NCI-H748 (cell line): ENCODE results near the gene ORM2.

ENCODE experiments used
- DNase-seq: peaks from one replicate; lab custom pipeline; 2025; ENCODE audit not compliant: unreplicated experiment; lab: John Stamatoyannopoulos, UW

Gene ORM2

DNA sequence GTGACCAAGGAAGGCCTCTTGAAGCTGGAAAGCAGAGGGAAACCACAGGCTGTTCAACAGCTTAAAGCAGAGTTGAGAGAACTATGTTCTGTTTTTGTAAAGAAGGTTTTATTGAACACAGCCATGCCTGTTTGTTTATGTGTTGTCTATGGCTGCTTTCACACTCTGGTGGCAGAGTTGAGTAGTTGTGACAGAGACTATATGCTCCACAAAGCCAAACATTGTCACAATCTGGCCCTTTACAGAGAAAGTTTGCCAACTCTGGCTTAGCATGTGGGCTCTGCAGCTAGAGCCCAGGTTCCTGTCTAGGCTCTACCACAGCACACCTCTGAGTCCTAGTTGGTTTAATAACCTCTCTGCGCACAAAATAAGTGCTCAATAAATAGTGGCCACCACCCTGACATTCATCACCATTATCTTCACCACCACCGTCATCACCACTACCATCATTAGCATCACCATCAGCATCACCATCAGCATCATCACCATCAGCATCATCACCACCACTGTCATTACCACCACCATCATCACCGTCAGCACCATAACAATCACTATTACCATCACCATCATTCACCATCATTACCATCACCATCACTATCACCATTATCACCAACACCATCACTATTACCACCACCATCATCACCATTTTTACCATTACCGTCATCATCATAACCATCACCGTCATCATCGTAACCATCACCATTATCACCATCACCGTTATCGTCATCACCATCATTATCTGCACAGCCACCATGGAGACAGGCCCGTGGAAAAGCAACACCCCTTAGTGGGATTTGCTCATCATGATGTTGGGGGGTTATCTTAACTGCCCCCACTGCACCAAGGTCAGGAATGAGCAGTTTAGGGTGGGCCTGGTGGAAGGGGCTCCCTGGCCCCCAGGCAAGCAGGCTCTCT, 39.8 kb downstream of the ORM2 start:
- no peak for DNase-seq

DNA sequence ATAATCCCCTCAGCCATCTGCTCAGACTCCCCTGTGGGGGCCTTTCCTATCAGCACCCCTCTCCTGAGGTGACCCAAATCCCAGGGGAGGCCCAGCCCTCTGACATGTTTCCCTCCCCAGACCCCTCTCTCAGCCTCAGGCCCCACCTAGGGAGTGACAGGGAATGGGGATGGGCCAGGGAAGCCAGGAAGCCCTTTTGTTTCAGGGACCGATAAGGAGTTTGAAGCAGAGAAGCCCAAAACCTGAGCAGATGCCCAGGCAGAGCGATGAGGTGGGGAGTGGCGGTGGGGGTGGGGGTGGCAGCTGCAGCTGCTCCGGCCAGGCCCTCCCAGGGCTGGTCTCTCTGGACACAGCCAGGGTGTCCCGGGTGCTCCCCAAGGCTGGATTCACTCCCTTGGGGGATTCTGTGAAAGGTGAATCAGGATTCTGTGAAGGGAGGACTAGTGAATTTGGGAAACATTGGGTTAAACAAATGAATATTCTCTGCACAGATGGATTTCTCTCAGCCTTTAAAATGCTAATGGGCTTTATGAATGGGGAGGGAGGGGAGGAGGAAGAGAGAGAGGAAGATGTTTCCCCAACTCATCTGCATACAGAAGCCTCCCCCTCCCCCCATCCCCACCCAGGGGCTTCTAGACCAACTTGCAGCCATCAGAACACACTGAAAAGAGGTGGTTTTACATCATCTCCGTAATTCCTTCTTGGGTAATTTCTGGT, 40.7 kb downstream of the ORM2 start:
- no peak for DNase-seq

DNA sequence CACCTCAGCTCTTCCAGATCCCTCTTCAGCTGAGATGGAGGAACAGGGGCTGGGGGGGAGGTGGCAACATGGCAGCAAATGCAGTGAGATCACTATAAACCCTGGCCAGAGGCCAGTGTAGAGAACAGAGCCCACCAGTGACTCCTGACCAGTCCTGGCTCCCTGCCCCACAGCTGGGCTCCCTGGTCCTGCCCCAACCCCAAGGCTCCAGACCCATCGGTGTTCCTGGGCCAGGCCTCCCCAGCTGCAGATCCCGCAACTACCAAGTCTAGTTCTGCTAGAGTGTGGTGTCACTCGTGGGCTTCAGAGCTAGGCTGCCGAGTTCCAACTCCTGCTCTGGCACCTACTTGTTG, 41.3 kb downstream of the ORM2 start:
- no peak for DNase-seq

DNA sequence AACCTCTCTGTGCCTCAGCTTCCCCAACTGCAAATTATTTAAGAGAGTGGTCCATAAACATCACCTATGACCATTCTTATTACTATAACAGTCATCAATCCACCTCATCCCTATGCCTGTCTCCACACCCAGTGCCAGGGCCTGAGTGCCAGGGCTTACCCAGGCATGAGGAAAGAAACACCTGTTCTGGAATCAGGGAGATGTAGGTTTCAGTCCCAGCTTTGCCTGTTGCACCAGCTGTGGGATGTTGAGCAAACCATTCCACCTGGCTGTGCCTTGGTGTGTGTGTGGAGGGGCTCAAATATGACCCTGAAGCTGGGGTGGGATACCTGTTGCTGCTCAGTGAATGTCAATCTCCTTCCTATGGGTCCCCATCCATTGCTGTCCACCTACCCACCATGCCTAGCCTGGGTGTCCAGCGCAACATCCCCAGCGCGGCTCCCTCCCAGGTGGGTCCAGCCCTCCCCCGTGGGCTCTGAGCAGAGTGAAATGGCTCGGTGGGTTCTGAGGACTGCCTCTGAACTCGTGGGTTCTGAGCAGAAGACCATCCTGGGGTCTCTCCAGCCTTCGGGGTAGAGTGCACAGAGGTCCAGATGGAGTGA, 41.8 kb downstream of the ORM2 start:
- DNase-seq = no peak

DNA sequence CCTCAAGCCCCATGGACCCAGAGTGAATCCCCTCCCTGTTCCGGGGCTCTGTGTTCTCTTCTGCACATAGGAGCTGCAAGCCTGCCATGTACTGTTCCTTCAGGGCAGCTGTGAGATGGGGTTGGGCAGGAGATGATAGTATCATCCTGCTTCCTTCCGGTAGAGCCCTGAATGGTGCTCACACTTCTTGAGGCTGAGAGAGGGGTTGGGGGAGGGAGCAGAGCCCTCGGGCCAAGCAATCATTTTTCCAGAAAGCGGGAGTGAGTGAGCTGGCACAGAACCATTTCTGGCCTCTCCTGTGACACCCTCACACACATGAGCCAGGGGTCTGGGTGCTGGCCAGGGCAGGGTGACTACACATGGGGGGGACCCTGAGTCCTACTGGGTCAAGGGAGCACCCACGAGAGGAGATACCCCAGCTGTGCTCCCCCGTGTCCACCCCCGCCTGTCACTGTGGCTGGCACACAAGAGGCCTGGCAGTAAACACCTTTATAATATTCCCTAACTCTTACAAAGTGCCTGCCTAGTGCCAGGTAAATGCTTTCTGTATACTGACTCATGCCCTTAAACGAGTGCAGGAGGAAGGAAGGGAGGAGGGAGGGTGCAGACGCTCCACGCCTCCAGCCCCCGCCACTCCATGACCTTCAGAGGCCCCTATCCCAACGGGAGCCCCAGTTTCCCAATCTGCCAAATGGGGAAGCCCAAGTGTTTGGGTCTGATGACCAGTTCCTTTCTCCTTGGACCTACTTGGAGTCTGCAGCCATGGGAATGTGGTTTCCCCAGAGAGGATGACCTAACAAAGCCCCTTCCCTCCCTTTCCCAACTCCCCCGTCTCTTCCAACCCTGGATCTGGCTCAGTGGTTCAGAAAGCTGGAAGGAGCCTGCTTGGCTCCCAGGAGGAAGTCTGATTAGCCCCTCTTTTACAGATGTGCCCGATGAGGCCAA, 42.6 kb downstream of the ORM2 start:
- no peak for DNase-seq

DNA sequence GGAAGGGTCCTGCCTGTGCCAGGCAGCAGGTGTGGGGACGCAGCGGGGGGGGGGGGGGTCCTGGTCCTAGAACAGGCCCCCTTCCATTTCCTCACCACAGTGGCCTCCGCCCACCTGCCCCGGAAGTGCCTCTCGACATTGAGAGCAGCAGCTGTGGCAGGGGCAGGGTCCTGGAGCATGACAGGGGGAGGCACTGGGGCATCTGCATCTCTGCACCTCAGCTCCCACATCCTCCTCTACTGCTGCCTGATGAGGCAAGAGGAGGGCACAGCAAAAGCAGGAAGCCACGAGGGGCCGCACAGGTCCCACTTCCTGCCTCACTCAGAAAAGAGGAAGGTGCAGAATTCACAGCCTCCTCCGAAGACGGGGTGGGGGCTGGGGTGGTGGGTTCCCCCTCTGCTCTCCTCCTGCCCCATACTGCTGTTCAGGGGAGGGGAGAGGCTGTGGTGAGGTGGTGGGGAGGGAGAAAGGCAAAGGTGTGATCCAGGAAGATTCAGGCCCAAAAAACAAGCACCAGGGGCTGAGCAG, 43.3 kb downstream of the ORM2 start:
- DNase-seq = no peak

DNA sequence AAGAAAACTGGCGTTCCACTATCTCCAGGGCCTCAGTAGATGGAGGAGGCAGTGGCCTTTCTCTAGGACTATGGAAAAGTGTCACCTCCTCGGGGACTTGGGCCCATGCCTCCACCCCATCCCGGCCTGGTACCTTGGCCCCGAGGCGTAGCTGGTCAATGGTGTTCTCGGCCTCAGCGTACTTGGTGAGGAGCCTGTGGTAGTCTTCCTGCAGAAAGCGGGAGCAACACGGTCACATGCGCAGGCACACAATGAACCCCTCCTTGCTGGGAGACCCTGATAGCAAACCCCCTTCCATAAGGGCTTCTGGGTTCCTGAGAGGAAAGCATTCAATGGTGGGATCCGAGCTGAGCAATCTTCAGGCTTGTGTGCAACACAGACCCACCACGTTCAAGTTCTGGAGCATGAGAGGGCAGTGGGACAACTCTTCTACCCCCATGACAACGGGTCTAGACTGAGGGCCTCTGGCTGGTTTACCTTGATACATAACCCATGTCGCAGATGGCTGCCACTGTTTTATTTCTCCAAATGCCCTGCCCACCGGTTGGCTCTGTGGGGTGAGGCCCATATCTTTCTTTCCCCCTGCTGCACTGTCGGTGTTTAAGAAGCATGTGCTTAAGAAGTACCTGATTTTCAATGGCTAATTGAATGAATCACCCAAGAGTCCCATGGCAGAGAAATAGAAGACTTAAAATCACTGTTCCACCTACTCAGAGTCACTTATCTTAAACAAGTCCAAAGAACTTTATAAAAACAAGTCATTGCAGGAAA, 44.5 kb downstream of the ORM2 start:
- DNase-seq = no peak

DNA sequence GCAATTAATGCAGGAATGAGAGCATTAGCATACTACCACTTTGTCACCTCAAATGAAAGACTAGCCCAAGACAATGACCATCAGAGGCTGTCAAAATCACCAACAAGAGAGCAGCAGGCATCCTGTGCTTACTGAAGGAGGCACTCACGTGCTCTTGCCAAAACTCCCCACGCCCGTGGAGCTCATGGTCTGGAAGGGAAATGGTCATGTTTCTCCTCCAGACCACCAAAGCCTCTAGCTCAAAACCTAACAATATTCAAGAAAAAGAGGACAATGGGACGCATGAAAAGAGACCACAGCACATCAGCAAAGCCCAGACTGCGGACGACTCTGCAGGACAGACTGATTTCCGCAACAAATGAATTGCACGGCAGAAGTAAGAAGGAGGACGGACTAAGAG, 45.3 kb downstream of the ORM2 start:
- no peak for DNase-seq

DNA sequence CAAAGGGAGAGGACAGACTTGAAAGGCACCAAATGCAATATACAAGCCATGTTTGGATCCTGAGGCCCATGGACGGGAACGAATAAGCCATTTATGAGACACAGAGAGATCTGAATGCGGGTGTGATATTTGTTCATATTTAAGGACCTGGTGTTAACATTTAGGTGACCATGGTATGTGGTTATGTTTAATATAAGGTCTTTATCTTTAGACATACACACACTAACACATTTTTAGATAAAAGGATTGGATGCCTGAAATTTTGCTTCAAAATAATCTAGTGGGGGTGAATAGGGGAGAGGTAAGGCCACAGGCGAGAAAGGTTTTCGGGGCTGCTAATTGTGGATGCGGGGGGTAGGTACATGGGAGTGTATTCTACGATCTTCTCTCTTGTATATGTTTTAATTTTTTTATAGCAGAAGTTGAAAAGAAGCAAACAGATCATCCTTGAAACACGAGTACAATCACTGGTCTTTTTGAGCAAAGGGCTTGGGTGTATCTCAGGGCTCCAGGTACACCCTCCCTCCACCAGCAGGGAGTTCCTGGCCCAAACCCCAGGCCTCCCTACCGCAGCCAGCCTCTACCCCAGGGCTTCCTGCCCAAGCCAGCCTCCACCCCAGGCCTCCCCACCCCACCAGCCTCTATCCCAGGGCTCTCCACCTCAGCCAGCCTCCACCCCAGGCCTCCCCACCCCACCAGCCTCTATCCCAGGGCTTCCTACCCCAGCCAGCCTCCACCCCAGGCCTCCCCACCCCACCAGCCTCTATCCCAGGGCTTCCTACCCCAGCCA, 45.9 kb downstream of the ORM2 start:
- DNase-seq = no peak

DNA sequence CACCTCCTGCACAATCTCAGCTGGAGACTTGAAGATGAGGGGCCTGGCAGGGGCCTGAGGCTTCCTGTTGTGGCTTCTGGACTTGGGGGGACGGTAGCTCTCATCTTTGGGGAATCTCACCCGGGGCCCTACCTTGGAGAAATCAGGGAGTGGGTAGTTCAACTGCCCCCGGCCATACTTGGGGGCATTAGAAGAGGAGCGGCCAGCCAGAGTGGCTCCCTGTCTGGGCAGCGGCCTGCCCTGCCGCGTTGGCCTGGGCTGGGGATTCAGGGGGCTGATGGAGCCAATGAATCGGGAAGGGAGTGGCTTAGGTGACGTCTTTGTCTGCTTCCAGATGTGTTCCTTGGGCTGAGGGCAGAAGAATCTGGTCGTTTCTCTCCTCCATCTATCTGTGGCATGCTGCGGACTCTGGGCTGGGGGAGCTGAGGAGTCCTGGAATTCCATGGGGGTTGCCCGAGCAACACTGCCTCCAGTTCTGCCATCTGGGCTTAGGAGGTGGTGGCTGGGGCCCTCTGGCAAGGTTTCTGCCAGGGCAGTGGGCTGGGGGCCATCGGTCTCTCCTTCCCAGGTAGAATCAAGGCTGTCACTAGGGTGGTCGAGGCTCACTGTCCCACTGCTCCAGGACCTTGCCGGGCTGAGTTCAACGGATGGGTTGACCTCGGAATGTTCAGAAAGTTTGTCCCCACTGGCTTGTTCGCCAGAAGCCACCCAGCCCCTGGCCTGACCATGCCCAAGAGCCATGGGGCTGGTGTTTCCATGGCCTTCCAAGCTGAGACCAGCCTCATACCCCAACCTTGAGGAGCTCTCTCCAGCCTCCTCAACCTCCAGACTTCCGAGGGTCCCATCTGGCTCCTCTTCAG, 47.1 kb downstream of the ORM2 start:
- no peak for DNase-seq

DNA sequence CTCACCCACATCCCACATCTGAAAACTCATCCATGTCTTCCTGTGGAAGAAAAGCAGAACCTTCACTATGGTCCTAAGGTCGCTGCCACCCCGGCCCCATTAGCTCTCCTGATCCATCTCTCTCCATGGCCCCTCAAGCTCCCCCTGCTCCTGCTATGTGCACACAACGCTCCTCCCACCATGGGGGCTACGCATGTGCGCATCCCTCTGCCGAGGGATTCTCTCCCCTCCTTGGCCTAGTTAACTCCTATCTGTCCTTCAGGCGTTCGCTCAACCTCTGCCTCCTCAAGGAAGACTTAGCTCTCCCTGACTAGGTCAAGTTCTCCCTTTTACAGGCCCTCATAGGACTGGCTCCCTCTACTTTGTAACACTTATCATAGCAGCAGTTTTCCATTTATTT, 48.3 kb downstream of the ORM2 start:
- DNase-seq = no peak

DNA sequence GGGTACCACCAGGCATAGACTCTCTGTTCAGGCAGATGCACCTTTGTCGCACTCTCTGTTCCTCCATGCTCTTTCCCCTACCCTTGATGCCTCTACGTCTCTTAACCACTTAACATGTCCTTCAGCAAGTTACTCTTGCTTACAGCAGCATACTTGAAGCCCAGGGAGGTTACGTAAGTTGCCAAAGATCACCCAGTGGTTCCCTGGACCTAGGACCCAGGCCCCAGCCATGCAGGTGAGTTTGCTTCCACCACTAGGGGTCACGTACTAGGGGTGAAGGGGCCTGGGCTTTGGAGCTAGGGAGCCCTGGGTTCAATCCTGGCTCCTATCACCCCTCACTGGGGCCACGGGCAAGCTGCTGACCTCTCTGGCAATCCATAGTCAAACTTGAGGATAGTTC, 49.2 kb downstream of the ORM2 start:
- no peak for DNase-seq
